K562 (cell line): ENCODE data around the gene ZNF628.

ENCODE experiments used
- BRF1 ChIP-seq: IDR thresholded peaks from 3 replicates; pipeline ENCODE4 v1.6.1; 2011; ENCODE audit warnings: borderline replicate concordance, mild to moderate bottlenecking; ENCODE audit not compliant: insufficient read length; ENCODE audit errors: extremely low read depth
- MAX ChIP-seq: sonication (generic); formaldehyde crosslinking; IDR thresholded peaks from 2 replicates; pipeline ENCODE4 v1.9.0; 2022; ENCODE audit warnings: mild to moderate bottlenecking, missing genetic modification reagents
- POLR2A ChIP-seq: fragments of 450-650 bp; conservative IDR thresholded peaks from 2 replicates; pipeline ENCODE4 v1.6.1; 2016
- TAF1 ChIP-seq: IDR thresholded peaks from 2 replicates; pipeline ENCODE4 v1.6.1; 2011; ENCODE audit warnings: mild to moderate bottlenecking, low read length, moderate library complexity; ENCODE audit not compliant: insufficient read depth, control insufficient read depth, severe bottlenecking; ENCODE audit errors: extremely low read depth

- TF ChIP-seq MAX, result no peak
- TF ChIP-seq TAF1, result no peak
- TF ChIP-seq BRF1, result no peak
- TF ChIP-seq POLR2A, result no peak
Observed at GRCh38 chr19:55463583-55464031, 12.8 kb upstream of the ZNF628 start.
